ENCODE results near the gene AGA. TPM values are rescaled to one million over a fixed set of nuclear protein-coding genes. Genes with fewer than 3 reads are reported as not detected.

Gene AGA
- total and polyA plus RNA-seq, 2 of the 4 experiments (the other 2 are of a cell fraction), result 26.3 to 38.5 TPM

- no peak overlapping the region for H3K23ac ChIP-seq (ENCODE audit: low read depth, low read length)
- intact Hi-C loops (cut with micrococcal nuclease), result no loop called here
- no peaks in the 10 kb centered on the region for H4K20me1 ChIP-seq (ENCODE audit: insufficient read depth, low read length)
- peaks cover 0 to 3% of the 10 kb centered on the region in 2 experiments; a peak in 1 of 4 replicates for H3K79me1 ChIP-seq (ENCODE audit: low read depth in 1 of 2, low read length in 2 of 2)
- no CpG with 5 or more reads among the region's 1 CpG for WGBS, 2 experiments (ENCODE audit: extremely low coverage in 2 of 2, insufficient read length in 1 of 2)
- no TSS peak for BruUV-seq (replicated peaks)
- peak overlapping the region; percentile 70 for H2BK120ac ChIP-seq (ENCODE audit: low read depth, low read length)
- no peak overlapping the region for H4K91ac ChIP-seq (ENCODE audit: insufficient read depth, low read depth, low read length)
- no peak overlapping the region for H3K4me3 ChIP-seq (ENCODE audit: insufficient read depth, low read depth, low read length)
- no peak overlapping the region for H2AK9ac ChIP-seq (replicated peaks; ENCODE audit: low read depth, low read length, poor library complexity)
- H3K56ac ChIP-seq (ENCODE audit: extremely low read depth, insufficient read depth, low read length), result no peak overlapping the region
- H3K9me3 ChIP-seq (ENCODE audit: control insufficient read depth, insufficient read depth, low read length), result no peaks in the 10 kb centered on the region
- peak overlapping the region; percentile 14; the same call in 1 of the 2 replicates for H3K4ac ChIP-seq (ENCODE audit: low read depth, low read length)
- peak overlapping the region; percentile 12; the same call in 1 of the 2 replicates for H4K5ac ChIP-seq (ENCODE audit: low read depth, low read length)
- CTCF ChIA-PET, result no interaction called here
- H3K9me1 ChIP-seq (ENCODE audit: insufficient read depth, low read length), result peaks cover 4% of the 10 kb centered on the region; the same call in 1 of the 2 replicates
- no peak overlapping the region for H3K27ac ChIP-seq (ENCODE audit: insufficient read depth, low read length)
- DNase-seq, result peak; percentile 12
- in situ Hi-C loops (cut with MboI; ENCODE audit: low sequenced_read_pairs), result no loop called here
- H2BK15ac ChIP-seq (ENCODE audit: low read depth, low read length), result peak overlapping the region; percentile 30; the same call in 1 of the 3 replicates
- POLR2A ChIA-PET (ENCODE audit: unreplicated experiment), result no interaction called here
- no peak overlapping the region for H3K9ac ChIP-seq (ENCODE audit: low read depth, low read length)
- TF ChIP-seq USF2 (IDR thresholded peaks at IDR 0.05; ENCODE audit: low read depth, low read length) (no peak), ELK1 (IDR thresholded peaks at IDR 0.05; ENCODE audit: borderline replicate concordance, low read depth, low read length) (no peak), MAFK (IDR thresholded peaks at IDR 0.05; ENCODE audit: low read depth, low read length) (no peak), BHLHE40 (IDR thresholded peaks at IDR 0.05; ENCODE audit: low read depth, low read length) (no peak), FOS (IDR thresholded peaks at IDR 0.05; ENCODE audit: low read depth, low read length) (no peak), CTCF (conservative IDR thresholded peaks at IDR 0.05; ENCODE audit: low read depth, low read length) (no peak), RAD21 (IDR thresholded peaks at IDR 0.05; ENCODE audit: low read length) (no peak), SMC3 (IDR thresholded peaks at IDR 0.05; ENCODE audit: low read depth, low read length) (no peak), RCOR1 (IDR thresholded peaks at IDR 0.05; ENCODE audit: insufficient replicate concordance, low read length) (no peak), MXI1 (IDR thresholded peaks at IDR 0.05; ENCODE audit: borderline replicate concordance, low read depth, low read length) (no peak), MAZ (IDR thresholded peaks at IDR 0.05; ENCODE audit: borderline replicate concordance, low read depth, low read length) (no peak), RFX5 (IDR thresholded peaks at IDR 0.05; ENCODE audit: low read depth, low read length) (no peak), POLR2A (IDR thresholded peaks at IDR 0.05; ENCODE audit: low read depth, low read length) (no peak), CEBPB (IDR thresholded peaks at IDR 0.05; ENCODE audit: low read depth, low read length) (no peak), NFE2L2 (IDR thresholded peaks at IDR 0.05; ENCODE audit: low read depth, low read length) (no peak), CHD1 (IDR thresholded peaks at IDR 0.05; ENCODE audit: low read depth, low read length) (no peak)
- ATAC-seq (ENCODE audit: low read depth), result no peak
- H3K4me2 ChIP-seq (ENCODE audit: low read depth, low read length), result no peak overlapping the region
- H3K27me3 ChIP-seq (ENCODE audit: control insufficient read depth, insufficient read depth, low read length), result no peaks in the 10 kb centered on the region
- peaks cover 14% of the 10 kb centered on the region for H3K4me1 ChIP-seq (ENCODE audit: control insufficient read depth, insufficient read depth, low read length)
- H3K18ac ChIP-seq (ENCODE audit: low read depth, low read length), result peak overlapping the region; percentile 83; the same call in 1 of the 2 replicates
- H3K36me3 ChIP-seq (ENCODE audit: control insufficient read depth, insufficient read depth, low read length), result no peaks in the 10 kb centered on the region
- no peak overlapping the region for H2AK5ac ChIP-seq (ENCODE audit: low read depth, low read length)
- H3K14ac ChIP-seq (replicated peaks; ENCODE audit: low read depth, low read length), result 0 out of 2 replicates have a peak overlapping the region, but pooled peaks have one; percentile 38
- dilution Hi-C loops (cut with HindIII; ENCODE audit: low sequenced_read_pairs, unreplicated experiment), result no loop called here
- peak overlapping the region; percentile 70 for H2BK5ac ChIP-seq (ENCODE audit: low read depth, low read length, poor library complexity, severe bottlenecking)
- H2AFZ ChIP-seq (replicated peaks; ENCODE audit: low read length, poor library complexity), result no peak overlapping the region
- peak overlapping the region; percentile 36 for H2BK20ac ChIP-seq (ENCODE audit: low read depth, low read length)
- H4K8ac ChIP-seq (ENCODE audit: low read depth in 2 of 2, low read length in 2 of 2), result peak overlapping the region in 1 of 2 experiments; percentile 57; a peak in 1 of 4 replicates
These were observed 45.7 kb upstream of the AGA start for GRCh38 chr4:177487977-177488376.
